ENCODE measurements around the gene AKR1C8.
"Not testable (repeated sequence)": the region's sequence is repeated elsewhere in the genome, so short reads cannot be mapped to it uniquely, and the experiment has no call there.

Gene AKR1C8

DNA sequence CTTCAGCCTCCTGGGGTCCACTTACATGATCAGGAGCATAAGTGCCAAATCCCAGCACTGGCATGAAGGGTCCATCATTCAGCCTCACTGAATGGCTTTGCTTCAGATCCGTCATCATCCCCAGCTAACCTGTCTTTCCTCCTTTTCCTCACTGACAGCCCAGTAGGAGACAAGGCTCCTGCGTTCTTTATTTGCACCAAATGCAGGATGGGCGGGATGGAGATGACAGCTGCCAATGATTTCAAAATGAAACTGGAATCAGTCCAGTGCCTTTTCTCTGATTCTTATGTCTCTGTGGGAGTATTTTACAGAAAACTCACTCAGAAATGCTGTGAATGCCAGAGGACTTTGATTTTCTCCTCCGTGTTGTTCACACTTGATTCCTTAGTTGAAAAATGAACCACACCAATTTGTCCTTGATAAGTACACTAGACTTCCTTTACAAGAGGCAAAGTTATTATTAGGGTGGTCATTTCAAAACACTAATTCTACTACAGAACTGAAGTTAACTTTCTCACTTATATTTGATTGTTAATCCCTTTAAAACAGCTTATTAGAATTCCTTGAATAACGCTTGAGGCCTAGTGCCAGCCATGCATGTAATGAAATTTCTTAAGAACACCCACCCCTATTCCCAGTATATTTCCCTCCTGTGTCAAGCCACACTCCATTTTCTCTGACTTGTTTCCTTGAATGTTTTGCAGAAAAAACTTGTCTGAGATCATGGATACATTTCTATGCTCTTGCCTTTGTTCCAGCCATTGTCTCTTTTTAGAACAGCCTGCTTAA lies at the start of gene AKR1C8:
Gene AKR1C8 (minus strand): TSS at position 164 of the 789 bp plus-strand sequence. CDS start 46 bp downstream, at position 118.
- DNase-seq = no peak

DNA sequence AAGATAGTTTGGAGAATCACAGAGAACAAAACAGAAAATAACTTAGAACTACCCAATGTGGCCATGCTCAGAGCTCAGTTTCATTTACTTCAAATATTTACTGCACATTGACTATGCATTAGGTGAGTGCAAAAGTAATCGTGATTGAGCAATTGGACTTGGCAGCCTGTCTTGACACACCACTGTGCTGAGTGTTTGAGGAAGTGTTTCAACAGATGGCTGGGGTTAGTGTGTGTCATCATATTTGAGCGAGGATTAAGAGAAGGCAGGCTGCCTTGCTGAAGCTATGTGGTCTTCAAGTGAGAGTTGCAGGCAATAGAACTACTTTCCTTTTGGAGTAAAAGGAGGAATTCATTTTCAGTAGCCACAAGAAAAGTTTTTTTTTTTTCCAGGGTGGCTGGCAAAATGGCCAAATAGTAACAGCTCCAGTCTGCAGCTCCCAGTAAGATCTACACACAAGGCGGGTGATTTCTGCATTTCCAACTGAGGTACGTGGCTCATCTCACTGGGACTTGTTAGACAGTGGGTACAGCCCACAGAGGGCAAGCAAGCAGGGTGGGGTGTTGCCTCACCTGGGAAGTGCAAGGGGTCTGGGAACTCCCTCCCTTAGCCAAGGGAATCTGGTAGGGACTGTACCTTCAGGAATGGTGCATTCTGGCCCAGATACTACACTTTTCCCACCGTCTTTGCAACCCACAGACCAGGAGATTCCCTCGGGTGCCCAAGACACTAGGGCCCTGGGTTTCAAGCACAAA lies 49.3 kb upstream of the AKR1C8 start:
- no peak for DNase-seq

DNA sequence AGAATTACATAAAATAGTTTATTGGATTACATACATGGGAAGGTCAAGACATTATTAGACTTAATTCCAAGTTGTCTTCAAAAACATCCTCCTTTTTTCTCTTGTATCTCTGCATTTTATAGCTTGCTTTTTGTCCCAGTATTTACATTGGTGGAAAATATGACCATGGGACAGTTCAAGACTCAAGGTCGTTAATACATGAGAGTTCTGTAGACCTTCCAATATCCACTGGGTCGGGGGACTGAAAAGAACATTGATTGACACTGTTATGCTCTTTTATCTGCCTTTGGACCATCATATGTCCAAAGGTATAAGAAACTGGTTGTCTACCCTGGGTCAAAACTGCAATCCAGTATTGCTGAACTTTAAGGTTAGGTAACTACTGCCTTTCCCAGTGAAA lies 48.4 kb upstream of the AKR1C8 start:
- DNase-seq = no peak

DNA sequence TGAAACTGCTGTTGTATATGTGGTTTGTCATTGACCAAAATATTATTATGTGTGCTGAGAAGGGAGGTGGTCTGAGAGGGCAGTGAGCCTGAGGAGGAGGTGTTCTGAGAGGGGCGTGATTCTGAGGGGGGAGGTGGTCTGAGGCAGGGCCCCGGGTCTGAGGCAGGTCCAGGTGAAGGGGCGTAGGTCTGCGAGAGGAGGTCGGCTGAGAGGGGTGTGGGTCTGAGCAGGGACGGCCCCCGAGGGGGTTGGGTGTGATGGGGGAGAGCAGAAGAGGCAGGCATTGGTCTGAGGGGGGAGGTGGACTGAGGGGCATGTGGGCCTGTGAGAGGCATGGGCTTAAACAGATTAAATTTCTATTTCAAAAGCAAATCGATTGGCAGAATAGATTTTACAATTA lies 44.1 kb upstream of the AKR1C8 start:
- no peak for DNase-seq

DNA sequence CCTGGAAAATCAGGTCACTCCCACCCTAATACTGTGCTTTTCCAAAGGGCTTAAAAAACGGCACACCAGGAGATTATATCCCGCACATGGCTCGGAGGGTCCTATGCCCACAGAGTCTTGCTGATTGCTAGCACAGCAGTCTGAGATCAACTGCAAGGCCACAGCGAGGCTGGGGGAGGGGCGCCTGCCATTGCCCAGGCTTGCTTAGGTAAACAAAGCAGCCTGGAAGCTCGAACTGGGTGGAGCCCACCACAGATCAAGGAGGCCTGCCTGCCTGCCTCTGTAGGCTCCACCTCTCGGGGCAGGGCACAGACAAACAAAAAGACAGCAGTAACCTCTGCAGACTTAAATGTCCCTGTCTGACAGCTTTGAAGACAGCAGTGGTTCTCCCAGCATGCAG lies 38.0 kb upstream of the AKR1C8 start:
- DNase-seq = not testable (repeated sequence)

DNA sequence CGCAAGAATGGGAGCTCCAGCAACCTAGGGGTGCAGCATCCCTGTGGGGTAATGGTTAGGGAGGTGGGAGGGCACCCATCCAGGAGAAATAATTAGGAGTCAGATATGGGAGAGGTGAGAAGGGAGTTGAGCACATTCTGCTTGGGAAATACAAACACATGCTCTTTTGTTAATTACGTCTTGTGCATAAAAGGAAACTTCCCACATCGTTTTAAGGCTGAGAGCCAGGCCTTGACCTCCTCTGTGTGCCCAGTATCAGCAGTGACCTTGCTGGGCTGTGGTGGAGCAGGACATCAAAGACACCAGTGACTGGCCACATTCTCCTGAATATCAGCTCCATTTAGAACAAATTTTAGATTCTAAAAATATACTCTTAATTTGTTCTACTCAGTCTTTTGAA lies 34.3 kb upstream of the AKR1C8 start:
- no peak for DNase-seq

DNA sequence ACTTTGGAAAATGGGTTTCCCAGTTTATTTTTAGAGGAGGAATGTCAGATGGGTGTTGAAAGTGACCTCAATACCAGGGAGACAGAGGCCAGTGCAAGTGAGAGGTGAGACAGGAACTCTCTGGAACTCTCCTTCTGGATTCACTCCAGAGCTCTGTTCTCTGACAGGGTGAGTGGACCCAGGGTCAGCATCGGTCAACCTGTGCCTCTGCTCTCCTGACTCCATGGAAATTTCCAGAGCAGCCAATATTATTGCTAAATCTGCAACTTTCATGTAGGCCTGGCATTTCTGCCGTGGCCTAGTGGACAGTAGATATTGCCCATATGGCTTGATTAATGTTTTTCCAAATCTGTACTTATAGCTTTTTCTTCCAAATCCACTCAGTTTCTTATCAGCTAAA lies 31.9 kb upstream of the AKR1C8 start:
- no peak for DNase-seq

DNA sequence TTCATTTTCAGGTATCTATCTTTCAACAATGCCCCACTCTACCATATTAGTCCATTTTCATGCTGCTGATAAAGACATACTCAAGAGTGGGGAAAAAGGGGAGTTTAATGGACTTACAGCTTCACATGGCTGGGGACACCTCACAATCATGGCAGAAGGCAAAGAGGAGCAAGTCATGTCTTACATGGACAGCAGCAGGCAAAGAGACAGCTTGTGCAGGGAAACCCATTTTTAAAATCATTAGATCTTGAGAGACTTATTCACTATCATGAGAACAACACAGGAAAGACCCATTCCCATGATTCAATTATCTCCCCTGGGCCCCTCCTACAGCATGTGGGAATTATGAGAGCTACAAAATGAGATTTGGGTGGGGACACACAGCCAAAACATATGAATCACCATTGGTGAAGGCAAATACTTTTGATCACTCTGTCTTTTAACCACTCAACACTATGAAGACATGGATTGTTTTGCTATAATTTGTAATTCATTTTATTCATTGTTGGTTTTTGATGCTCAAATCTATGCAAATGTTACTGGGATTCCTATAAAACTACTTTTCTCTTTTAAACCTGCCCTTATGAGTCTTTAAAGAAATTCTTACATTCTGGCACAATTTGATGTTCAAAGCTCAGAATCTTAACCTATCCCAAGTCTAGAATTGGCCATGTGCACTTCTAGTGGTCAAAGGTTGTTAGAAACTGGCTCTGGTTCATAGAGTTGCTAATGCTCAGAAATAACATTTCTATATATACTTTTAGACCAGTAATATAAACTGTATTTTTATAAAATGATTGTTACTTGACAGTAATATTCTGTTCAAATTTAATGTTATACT lies 27.0 kb upstream of the AKR1C8 start:
- no peak for DNase-seq

DNA sequence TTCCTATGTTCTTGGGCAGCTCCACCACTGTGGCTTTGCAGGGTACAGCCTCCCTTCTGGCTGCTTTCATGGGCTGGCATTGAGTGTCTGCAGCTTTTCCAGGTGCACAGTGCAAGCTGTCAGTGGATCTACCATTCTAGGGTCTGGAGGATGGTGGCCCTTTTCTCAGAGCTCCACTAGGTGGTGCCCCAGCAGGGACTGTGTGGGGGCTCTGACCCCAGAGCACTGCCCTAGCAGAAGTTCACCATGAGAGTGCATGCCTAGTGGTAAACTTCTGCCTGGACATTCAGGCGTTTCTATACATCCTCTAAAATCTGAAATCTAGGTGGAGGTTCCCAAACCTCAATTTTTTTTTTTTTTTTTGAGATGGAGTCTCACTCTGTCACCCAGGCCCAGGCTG lies 25.3 kb upstream of the AKR1C8 start:
- not testable (repeated sequence) for DNase-seq

DNA sequence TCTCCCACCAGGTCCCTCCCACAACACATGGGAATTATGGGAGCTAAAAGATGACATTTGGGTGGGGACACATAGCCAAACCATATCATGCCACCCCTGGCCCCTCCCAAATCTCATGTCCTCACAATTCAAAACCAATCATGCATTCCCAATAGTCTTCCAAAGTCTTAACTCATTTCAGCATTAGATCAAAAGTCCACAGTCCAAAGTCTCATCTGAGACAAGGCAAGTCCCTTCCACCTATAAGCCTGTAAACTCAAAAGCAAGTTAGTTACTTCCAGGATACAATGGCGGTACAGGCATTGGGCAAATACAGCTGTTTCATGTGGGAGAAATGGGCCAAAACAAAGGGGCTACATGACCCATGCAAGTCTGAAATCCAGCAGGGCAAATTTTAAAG lies 24.8 kb upstream of the AKR1C8 start:
- DNase-seq = not testable (repeated sequence)

DNA sequence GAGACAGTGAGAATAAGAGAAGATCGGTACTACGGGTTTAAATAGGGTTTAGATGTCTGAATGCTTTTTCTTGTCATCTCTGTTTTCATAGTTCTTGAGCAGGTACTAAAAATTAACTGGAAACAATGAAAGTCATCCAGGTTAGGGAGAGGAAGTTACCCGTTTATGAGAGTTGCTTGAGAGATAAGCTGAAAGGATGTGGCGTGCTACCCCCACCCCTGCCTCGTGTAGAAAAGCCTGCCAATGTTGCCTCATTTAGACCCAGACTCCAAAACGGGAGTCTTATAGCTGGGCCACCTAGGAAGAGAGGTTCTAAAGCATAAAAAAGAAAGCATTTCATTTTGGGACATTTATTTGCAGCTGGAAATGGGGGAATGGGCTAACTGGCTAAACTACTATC lies 21.8 kb upstream of the AKR1C8 start:
- DNase-seq = no peak

DNA sequence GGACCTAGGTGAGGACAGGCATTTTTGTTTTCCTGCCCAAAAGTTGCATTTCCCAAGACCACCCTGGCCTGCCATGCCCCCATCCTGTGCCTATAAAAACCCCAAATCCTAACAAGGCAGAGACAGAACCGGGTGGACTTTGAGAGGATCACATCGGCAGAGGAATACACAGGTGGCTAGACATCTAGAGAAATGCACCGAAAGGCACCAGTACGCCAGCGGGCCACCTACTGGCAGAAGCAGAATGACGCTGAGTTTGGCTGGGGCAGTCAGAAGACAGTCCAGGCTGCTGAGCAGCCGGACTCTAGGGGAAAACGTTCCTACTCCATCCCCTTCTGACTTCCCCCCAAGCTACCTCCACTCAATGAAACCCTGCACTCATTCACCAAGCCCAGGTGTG lies 14.4 kb upstream of the AKR1C8 start:
- no peak for DNase-seq

DNA sequence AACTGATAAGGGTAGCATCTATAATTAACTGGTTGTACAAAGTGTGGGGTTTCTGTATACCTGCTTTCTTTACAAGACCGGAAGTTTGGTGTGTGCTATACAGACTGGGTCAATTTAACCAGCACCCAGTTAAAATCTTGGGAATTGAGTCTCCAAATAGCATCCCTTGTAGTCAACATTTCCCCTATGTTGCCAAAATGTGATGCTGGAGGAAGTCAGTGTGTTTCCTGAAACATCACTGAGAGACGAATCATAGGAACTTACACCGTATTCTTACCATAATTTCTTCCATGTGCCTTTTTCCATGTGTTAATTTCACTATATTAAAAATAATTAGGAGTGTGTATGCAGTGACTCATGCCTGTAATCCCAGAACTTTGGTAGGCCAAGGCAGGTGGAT lies 13.4 kb upstream of the AKR1C8 start:
- no peak for DNase-seq

DNA sequence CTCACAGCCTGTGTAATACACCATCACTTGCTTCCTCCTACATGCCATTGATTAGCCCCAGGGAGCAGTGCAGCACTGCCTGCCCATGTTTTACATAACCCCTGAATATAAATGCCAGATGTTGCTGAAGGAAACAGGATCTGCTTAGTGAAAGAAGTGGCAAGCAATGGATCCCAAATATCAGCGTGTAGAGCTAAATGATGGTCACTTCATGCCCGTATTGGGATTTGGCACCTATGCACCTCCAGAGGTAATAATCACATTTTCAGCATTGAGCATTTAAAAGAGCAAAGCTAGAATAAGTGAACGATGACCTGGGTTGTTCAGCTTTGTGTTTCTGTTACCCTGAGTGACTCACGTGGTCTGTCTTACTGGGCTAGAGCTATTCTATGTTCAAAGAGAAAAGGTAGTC lies 11.8 kb upstream of the AKR1C8 start, which contains the start of gene AKR1C4:
Gene AKR1C4 (plus strand): TSS at position 136 of the 412 bp plus-strand sequence. CDS start 31 bp downstream, at position 167.
- DNase-seq = no peak

DNA sequence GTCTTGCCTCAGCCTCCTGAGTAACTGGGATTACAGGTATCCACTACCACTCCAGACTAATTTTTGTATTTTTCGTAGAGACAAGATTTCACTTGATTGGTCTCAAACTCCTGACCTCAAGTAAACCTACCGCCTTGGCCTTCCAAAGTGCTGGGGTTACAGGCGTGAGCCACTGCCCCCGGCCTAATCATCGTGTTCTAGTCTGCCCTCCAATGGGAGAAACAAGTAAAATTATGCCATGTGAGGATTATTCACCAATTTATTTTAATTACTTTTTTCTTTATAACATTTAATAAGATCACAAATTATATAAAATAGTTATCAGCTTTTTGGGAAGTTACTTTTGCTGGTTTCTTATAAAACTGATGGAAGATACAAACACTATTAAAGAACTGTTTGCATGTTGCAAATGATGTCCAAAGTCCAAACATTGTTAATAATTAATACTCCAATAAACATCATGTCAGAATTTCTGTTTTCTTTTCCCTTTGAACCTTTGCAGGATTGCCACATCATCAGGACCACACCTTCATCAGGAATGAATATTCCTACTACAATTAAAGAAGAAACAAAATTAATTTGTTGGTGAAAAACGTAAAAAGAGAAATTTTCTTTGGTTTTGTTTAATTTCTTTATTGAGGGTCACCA lies 10.9 kb upstream of the AKR1C8 start:
- no peak for DNase-seq

DNA sequence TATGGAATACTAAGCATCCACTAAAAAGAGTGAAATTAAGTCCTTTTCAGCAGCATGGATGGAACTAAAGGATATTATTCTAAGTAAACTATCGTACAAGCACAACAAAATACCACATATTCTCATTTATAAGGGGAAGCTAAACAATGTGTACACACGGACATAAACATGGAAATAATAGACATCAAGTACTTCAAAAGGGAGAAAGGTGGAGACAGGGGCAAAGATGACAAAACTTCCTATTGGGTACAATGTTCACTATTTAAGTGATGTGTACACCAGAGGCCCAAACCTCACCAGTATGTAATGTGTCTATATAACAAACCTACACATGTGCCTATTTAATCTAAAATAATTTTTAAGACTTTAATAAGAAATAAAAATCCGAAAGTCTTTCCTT lies 9.5 kb upstream of the AKR1C8 start:
- no peak for DNase-seq

DNA sequence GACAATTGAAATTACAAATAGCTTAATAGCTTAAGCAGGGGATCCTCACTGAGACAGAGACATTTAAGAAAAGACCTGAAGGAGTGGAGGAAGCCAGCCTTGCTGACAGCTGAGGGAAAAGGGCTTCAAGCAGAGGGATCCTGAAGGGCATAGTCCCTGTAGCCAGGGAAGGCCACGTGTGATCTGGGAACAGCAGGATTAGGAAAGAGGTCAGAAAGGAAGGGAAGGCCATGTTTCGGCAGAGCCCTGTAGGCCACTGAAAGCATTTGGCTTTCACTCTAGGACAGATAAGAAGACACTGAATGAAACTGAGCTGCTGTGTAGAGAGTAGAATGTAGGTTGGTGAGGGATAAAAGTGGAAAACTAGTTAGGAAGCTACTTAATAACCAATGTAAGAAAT lies 3.4 kb upstream of the AKR1C8 start:
- no peak for DNase-seq

DNA sequence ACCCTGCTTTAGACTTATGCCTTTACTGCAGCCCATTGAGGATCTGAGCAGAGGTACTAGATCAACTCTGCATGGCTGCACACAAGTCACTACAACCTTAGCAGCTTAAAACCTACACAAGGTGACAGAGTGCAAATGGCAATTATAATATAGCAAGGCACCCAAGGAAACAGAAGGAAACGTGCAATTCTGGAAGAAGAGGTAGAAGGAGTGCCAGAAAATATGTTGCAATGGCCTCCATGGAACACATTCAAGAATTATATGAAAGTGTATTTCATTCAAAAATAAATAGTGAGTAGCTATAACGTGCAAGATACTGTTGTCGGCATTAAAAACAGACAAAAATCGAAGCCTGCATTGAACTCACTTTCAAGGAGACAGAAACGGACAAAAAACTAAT lies 2.9 kb upstream of the AKR1C8 start:
- no peak for DNase-seq

DNA sequence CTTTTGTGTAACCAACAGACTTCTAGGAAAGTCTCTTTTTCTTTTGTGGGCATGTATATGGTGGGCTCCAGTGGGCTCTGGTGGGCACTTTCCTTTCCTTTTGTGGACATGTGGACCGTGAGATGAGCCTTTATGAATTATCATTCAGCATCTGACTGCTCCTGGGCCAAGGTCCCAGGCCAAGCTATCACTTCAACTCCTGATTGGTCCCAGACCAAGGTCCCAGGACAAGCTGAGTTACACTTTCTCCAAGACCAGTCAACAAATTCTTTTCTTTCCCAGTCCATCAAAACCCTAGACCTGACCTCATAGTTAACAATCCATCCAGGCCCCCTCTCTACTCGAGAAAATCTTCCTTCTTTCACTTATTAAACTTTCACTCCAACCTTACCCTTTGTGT lies 1.0 kb downstream of the AKR1C8 start:
- no peak for DNase-seq

DNA sequence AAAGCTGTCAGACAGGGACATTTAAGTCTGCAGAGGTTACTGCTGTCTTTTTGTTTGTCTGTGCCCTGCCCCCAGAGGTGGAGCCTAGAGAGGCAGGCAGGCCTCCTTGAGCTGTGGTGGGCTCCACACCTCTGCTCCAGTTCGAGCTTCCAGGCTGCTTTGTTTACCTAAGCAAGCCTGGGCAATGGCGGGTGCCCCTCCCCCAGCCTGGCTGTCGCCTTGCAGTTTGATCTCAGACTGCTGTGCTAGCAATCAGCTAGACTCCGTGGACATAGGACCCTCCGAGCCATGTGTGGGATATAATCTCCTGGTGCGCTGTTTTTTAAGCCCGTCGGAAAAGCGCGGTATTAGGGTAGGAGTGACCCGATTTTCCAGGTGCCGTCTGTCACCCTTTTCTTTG lies 4.4 kb downstream of the AKR1C8 start:
- not testable (repeated sequence) for DNase-seq

DNA sequence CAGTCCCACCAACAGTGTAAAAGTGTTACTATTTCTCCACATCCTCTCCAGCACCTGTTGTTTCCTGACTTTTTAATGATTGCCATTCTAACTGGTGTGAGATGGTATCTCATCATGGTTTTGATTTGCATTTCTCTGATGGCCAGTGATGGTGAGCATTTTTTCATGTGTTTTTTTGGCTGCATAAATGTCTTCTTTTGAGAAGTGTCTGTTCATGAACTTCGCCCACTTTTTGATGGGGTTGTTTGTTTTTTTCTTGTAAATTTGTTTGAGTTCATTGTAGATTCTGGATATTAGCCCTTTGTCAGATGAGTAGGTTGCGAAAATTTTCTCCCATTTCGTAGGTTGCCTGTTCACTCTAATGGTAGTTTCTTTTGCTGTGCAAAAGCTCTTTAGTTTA lies 9.4 kb downstream of the AKR1C8 start:
- not testable (repeated sequence) for DNase-seq

DNA sequence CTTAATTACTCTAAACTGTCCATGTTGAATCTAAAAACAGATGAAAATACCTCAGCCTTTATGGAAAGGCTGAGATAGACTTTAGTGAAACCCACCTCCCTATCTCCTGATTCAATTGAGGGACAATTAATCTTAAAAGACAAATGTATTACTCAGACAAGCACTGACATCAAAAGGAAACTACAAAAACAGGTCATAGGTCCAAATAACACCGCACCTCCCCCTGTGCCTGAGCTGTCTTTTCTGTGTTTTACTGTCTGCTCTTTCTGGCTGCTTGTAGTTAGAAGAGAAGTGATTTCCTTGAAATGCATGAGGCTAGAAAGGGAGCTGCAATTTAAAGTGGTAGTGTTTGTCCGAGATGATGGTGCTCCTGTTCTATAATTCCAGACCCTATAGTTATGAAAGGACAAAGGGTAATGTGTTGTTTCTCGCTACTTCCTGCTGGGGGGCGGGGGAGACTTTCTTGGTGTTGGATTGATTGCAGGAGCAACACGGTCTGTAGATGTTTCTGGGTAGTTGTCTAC lies 16.0 kb downstream of the AKR1C8 start:
- DNase-seq = no peak

DNA sequence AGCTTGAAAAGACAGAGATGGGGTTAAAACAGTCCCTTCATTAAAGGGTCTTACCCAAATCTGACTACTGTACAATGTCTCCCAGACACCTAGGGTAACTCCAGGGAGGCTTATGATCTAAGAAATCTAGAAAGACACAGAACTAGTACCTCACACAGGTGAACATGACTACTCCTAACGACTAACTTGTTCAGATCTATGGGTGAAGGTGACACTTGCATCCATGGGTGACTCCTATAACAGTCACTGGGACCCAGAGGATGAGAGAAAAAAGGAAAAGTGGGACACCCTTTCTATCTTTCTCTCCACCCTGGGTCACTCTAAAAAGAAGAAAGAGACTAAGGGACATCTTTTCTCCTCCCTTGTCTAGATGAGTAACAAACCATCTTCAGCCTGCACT lies 19.2 kb downstream of the AKR1C8 start:
- no peak for DNase-seq

All from activated naive CD4-positive, alpha-beta T cell treated with anti-CD3 and anti-CD28 coated beads, Interleukin-2, amount 50 U/mL, for 16 hours (primary cell).